ENCODE results near the gene RGS9BP. TPM values are rescaled to one million over a fixed set of nuclear protein-coding genes. Genes with fewer than 3 reads are reported as not detected.
"Not testable (repeated sequence)": the region's sequence is repeated elsewhere in the genome, so short reads cannot be mapped to it uniquely, and the experiment has no call there.

Gene RGS9BP
- total and polyA plus RNA-seq, 7 experiments from 2014 or later: 0.13 to 0.30 (median 0.24) TPM; not detected in 2

GRCh38 chr19:32709032-32709431, 33.4 kb downstream of the RGS9BP start:
- H3K9me3 ChIP-seq (ENCODE audit: control insufficient read depth in 2 of 3, low read length in 3 of 3): peaks cover 0 to 3% (median under 1%) of the 10 kb centered on the region in 3 experiments
- H3K27ac ChIP-seq (ENCODE audit: low read depth, low read length): no peak overlapping the region
- H3K36me3 Mint-ChIP-seq: peaks cover 4 to 42% (median 31%) of the 10 kb centered on the region in 5 donors
- ATAC-seq (no peak), DNase-seq (no peak)
- peaks cover 9 to 24% (median 20%) of the 10 kb centered on the region in 7 donors for H3K4me1 Mint-ChIP-seq
- intact Hi-C loops (cut with micrococcal nuclease): no loop called here
- H3K4me3 Mint-ChIP-seq: peak overlapping the region in 3 of 10 donors; percentile 11 to 16 (median 15)
- POLR2A ChIA-PET: interaction anchor here (0.5 to 0.6 kb wide), 2 partner anchors 15 to 234 kb away, joined by 3 to 4 read pairs; no protein-coding TSS in a partner anchor
- no peaks in the 10 kb centered on the region for H3K4me1 ChIP-seq (ENCODE audit: control insufficient read depth in 2 of 2, insufficient read depth in 2 of 2, low read length in 2 of 2)
- H3K27ac Mint-ChIP-seq: peak overlapping the region in 4 of 9 donors; percentile 15 to 64 (median 58)
- H3K27me3 ChIP-seq (ENCODE audit: control insufficient read depth in 2 of 2, insufficient read depth in 2 of 2, low read length in 2 of 2): no peaks in the 10 kb centered on the region
- peaks cover 0 to 21% (median 0%) of the 10 kb centered on the region in 3 experiments for H3K36me3 ChIP-seq (ENCODE audit: control insufficient read depth in 2 of 3, insufficient read depth in 3 of 3, low read length in 3 of 3)
- no peak overlapping the region for H3K4me3 ChIP-seq (ENCODE audit: low read length)
- CTCF ChIA-PET: no interaction called here
- peaks cover 0 to 9% (median 4%) of the 10 kb centered on the region in 11 donors for H3K9me3 Mint-ChIP-seq
- H3K27me3 Mint-ChIP-seq: no peaks in the 10 kb centered on the region

GRCh38 chr19:32711747-32712146, 36.1 kb downstream of the RGS9BP start:
- CTCF ChIA-PET: interaction anchor here (0.6 kb wide), 1 partner anchor 33 kb away, joined by 3 read pairs; no protein-coding TSS in a partner anchor

GRCh38 chr19:32716203-32716602, 40.6 kb downstream of the RGS9BP start:
- CTCF ChIA-PET: interaction anchor here (0.8 kb wide), 1 partner anchor 147 kb away, joined by 3 read pairs; no protein-coding TSS in a partner anchor
- H3K4me3 ChIP-seq (ENCODE audit: low read length); H3K4me1 ChIP-seq (ENCODE audit: control insufficient read depth in 2 of 2, insufficient read depth in 2 of 2, low read length in 2 of 2); H3K27ac ChIP-seq (ENCODE audit: low read depth, low read length); DNase-seq; H3K9me3 ChIP-seq (ENCODE audit: control insufficient read depth in 2 of 3, low read length in 3 of 3); H3K4me1 Mint-ChIP-seq; H3K9me3 Mint-ChIP-seq; H3K27me3 ChIP-seq (ENCODE audit: control insufficient read depth in 2 of 2, insufficient read depth in 2 of 2, low read length in 2 of 2); H3K27ac Mint-ChIP-seq; H3K27me3 Mint-ChIP-seq; ATAC-seq; intact Hi-C loops (cut with micrococcal nuclease); H3K4me3 Mint-ChIP-seq: not testable (repeated sequence)
- peaks cover 0 to 12% (median 0%) of the 10 kb centered on the region in 3 experiments for H3K36me3 ChIP-seq (ENCODE audit: control insufficient read depth in 2 of 3, insufficient read depth in 3 of 3, low read length in 3 of 3)
- H3K36me3 Mint-ChIP-seq: peaks cover 0 to 20% (median 13%) of the 10 kb centered on the region in 5 donors
- POLR2A ChIA-PET: interaction anchor here (0.7 kb wide), 1 partner anchor 53 kb away, joined by 3 read pairs; no protein-coding TSS in a partner anchor

More at GRCh38 chr19:32711747-32712146, 36.1 kb downstream of the RGS9BP start:
- H3K4me3 Mint-ChIP-seq: no peak overlapping the region
- Histone ChIP-seq H3K4me1 (ENCODE audit: control insufficient read depth in 2 of 2, insufficient read depth in 2 of 2, low read length in 2 of 2) (no peaks in the 10 kb centered on the region), H3K4me3 (ENCODE audit: low read length) (no peak overlapping the region), H3K27me3 (ENCODE audit: control insufficient read depth in 2 of 2, insufficient read depth in 2 of 2, low read length in 2 of 2) (no peaks in the 10 kb centered on the region), H3K36me3 (ENCODE audit: control insufficient read depth in 2 of 3, insufficient read depth in 3 of 3, low read length in 3 of 3) (peaks cover 0 to 19% (median 0%) of the 10 kb centered on the region in 3 experiments), H3K27ac (ENCODE audit: low read depth, low read length) (no peak overlapping the region), H3K9me3 (ENCODE audit: control insufficient read depth in 2 of 3, low read length in 3 of 3) (no peaks in the 10 kb centered on the region)
- intact Hi-C loops (cut with micrococcal nuclease): no loop called here
- ATAC-seq (no peak), DNase-seq (no peak)
- no peak overlapping the region for H3K27ac Mint-ChIP-seq
- peaks cover 0 to 35% (median 20%) of the 10 kb centered on the region in 5 donors for H3K36me3 Mint-ChIP-seq
- peaks cover 9 to 22% (median 15%) of the 10 kb centered on the region in 7 donors for H3K4me1 Mint-ChIP-seq
- H3K9me3 Mint-ChIP-seq: no peaks in the 10 kb centered on the region
- POLR2A ChIA-PET: no interaction called here
- no peaks in the 10 kb centered on the region for H3K27me3 Mint-ChIP-seq

GRCh38 chr19:32717496-32717895, 41.8 kb downstream of the RGS9BP start:
- CTCF ChIA-PET: no interaction called here
- Mint-ChIP-seq H3K36me3 (peaks cover 0 to 19% (median 12%) of the 10 kb centered on the region in 5 donors), H3K27ac (peak overlapping the region in 1 of 9 donors; percentile 16), H3K9me3 (no peaks in the 10 kb centered on the region), H3K4me1 (peaks cover 0 to 4% (median 0%) of the 10 kb centered on the region in 7 donors), H3K27me3 (no peaks in the 10 kb centered on the region), H3K4me3 (no peak overlapping the region)
- Histone ChIP-seq H3K4me1 (ENCODE audit: control insufficient read depth in 2 of 2, insufficient read depth in 2 of 2, low read length in 2 of 2) (no peaks in the 10 kb centered on the region), H3K9me3 (ENCODE audit: control insufficient read depth in 2 of 3, low read length in 3 of 3) (no peaks in the 10 kb centered on the region), H3K27me3 (ENCODE audit: control insufficient read depth in 2 of 2, insufficient read depth in 2 of 2, low read length in 2 of 2) (no peaks in the 10 kb centered on the region), H3K27ac (ENCODE audit: low read depth, low read length) (no peak overlapping the region), H3K36me3 (ENCODE audit: control insufficient read depth in 2 of 3, insufficient read depth in 3 of 3, low read length in 3 of 3) (peaks cover 0 to 3% (median 0%) of the 10 kb centered on the region in 3 experiments), H3K4me3 (ENCODE audit: low read length) (no peak overlapping the region)
- intact Hi-C loops (cut with micrococcal nuclease): no loop called here
- no peak for DNase-seq
- POLR2A ChIA-PET: no interaction called here
- no peak for ATAC-seq

GRCh38 chr19:32718286-32718685, 42.6 kb downstream of the RGS9BP start:
- no peaks in the 10 kb centered on the region for H3K27me3 ChIP-seq (ENCODE audit: control insufficient read depth in 2 of 2, insufficient read depth in 2 of 2, low read length in 2 of 2)
- H3K4me3 Mint-ChIP-seq: no peak overlapping the region
- intact Hi-C loops (cut with micrococcal nuclease): no loop called here
- peak overlapping the region in 1 of 9 donors; percentile 67 for H3K27ac Mint-ChIP-seq
- H3K36me3 ChIP-seq (ENCODE audit: control insufficient read depth in 2 of 3, insufficient read depth in 3 of 3, low read length in 3 of 3): peaks cover 0 to 3% (median 0%) of the 10 kb centered on the region in 3 experiments
- ChIA-PET CTCF (no interaction called here), POLR2A (no interaction called here)
- H3K9me3 ChIP-seq (ENCODE audit: control insufficient read depth in 2 of 3, low read length in 3 of 3): no peaks in the 10 kb centered on the region
- no peak overlapping the region for H3K27ac ChIP-seq (ENCODE audit: low read depth, low read length)
- no peak overlapping the region for H3K4me3 ChIP-seq (ENCODE audit: low read length)
- no peak for ATAC-seq
- no peaks in the 10 kb centered on the region for H3K4me1 ChIP-seq (ENCODE audit: control insufficient read depth in 2 of 2, insufficient read depth in 2 of 2, low read length in 2 of 2)
- H3K9me3 Mint-ChIP-seq: no peaks in the 10 kb centered on the region
- no peaks in the 10 kb centered on the region for H3K27me3 Mint-ChIP-seq
- no peak for DNase-seq
- peaks cover 0 to 4% (median 0%) of the 10 kb centered on the region in 7 donors for H3K4me1 Mint-ChIP-seq
- H3K36me3 Mint-ChIP-seq: peaks cover 0 to 15% (median 9%) of the 10 kb centered on the region in 5 donors

GRCh38 chr19:32719611-32720059, 44.0 kb downstream of the RGS9BP start, which contains the start of gene TDRD12:
Gene TDRD12, plus strand, starts transcription at chr19:32719767. Its CDS starts 306 bp downstream, at chr19:32720073.
- DNase-seq (no peak), ATAC-seq (no peak)
- Histone ChIP-seq H3K36me3 (ENCODE audit: control insufficient read depth in 2 of 3, insufficient read depth in 3 of 3, low read length in 3 of 3) (peaks cover 0 to 2% (median 0%) of the 10 kb centered on the region in 3 experiments), H3K27me3 (ENCODE audit: control insufficient read depth in 2 of 2, insufficient read depth in 2 of 2, low read length in 2 of 2) (no peaks in the 10 kb centered on the region), H3K27ac (ENCODE audit: low read depth, low read length) (no peak within 1 kb of the TSS), H3K4me3 (ENCODE audit: low read length) (no peak within 1 kb of the TSS), H3K9me3 (ENCODE audit: control insufficient read depth in 2 of 3, low read length in 3 of 3) (no peaks in the 10 kb centered on the region), H3K4me1 (ENCODE audit: control insufficient read depth in 2 of 2, insufficient read depth in 2 of 2, low read length in 2 of 2) (no peaks in the 10 kb centered on the region)
- Mint-ChIP-seq H3K27ac (peak within 1 kb of the TSS in 1 of 9 donors; percentile 67), H3K4me3 (no peak within 1 kb of the TSS), H3K36me3 (peaks cover 0 to 10% (median 7%) of the 10 kb centered on the region in 5 donors), H3K27me3 (no peaks in the 10 kb centered on the region), H3K9me3 (no peaks in the 10 kb centered on the region), H3K4me1 (peaks cover 0 to 4% (median 0%) of the 10 kb centered on the region in 7 donors)
- intact Hi-C loops (cut with micrococcal nuclease): no loop called here
- CTCF ChIA-PET: no interaction called here
- POLR2A ChIA-PET: no interaction called here
